Gastrocnemius medialis (tissue), 4 donors: ENCODE results near the gene INCENP. TPM values are rescaled to one million over a fixed set of nuclear protein-coding genes. Genes with fewer than 3 reads are reported as not detected.

Experiments used
- ATAC-seq, 2 donors: fragments of 150-250 bp; one replicate each; pipeline ENCODE4 v1.9.1; 2016
- DNase-seq, 2 donors: peaks; one replicate each; pipeline ENCODE4 v3.0.0-alpha.2; 2019
- H3K27ac ChIP-seq, 4 donors: fragments of 200-600 bp; sonication (generic); 1 replicate in 1 of 4; 2 replicates in 3 of 4; pipeline ENCODE4 v1.5.1; 2016 to 2018; ENCODE audit warnings: mild to moderate bottlenecking in 2 of 4, moderate library complexity in 1 of 4
- H3K27me3 ChIP-seq, 3 donors: fragments of 200-600 bp; sonication (generic) in 2 of 3; 1 replicate in 1 of 3; 2 replicates in 2 of 3; pipeline versions ENCODE4 v1.5.1 to v1.6.0; 2016 to 2019; ENCODE audit warnings: mild to moderate bottlenecking in 1 of 3, moderate library complexity in 1 of 3
- H3K36me3 ChIP-seq, 2 donors: fragments of 200-600 bp; sonication (generic) in 1 of 2; one replicate each; pipeline ENCODE4 v1.5.1; 2017 to 2018
- H3K4me1 ChIP-seq, 2 donors: fragments of 200-600 bp; sonication (generic) in 1 of 2; one replicate each; pipeline ENCODE4 v1.5.1; 2016 to 2017; ENCODE audit warnings: mild to moderate bottlenecking in 2 of 2
- H3K4me3 ChIP-seq, 4 donors: fragments of 200-600 bp; sonication (generic) in 3 of 4; 1 replicate in 1 of 4; 2 replicates in 3 of 4; pipeline ENCODE4 v1.5.1; 2016 to 2019; ENCODE audit warnings: mild to moderate bottlenecking in 2 of 4
- H3K9me3 ChIP-seq, 3 donors: fragments of 200-600 bp; sonication (generic) in 2 of 3; 1 replicate in 1 of 3; 2 replicates in 2 of 3; pipeline ENCODE4 v1.5.1; 2016 to 2019
- POLR2A ChIP-seq, 2 donors: fragments of 450-650 bp; IDR thresholded peaks; one replicate each; pipeline ENCODE4 v1.6.1; 2017; ENCODE audit warnings: antibody characterized with exemption in 2 of 2, mild to moderate bottlenecking in 2 of 2, moderate library complexity in 2 of 2
- in situ Hi-C, 4 donors: fragments of 200-750 bp; cut with MboI; loops; one replicate each; pipeline versions ENCODE4 v1.15.0 to v1.8.0; 2017; ENCODE audit warnings: low sequenced_read_pairs in 4 of 4
- intact Hi-C: fragments of 100-400 bp; cut with DNase I; formaldehyde crosslinking; loops from one replicate; pipeline ENCODE4 v1.15.1; 2023; ENCODE audit warnings: low total_unique reads
- total RNA-seq, 4 donors: library from RNA; depleted of rRNA; stranded (reverse); fragments of >200 nt; gene quantifications; one replicate each; pipeline versions ENCODE4 v1.1.0 to v1.2.3, GENCODE V29; 2016
- TF ChIP-seq, protein P1 (sequence below), 5 experiments: fragments of 450-650 bp in 3 of 5; fragments of 200-600 bp in 2 of 5; sonication (generic) in 2 of 5; IDR thresholded peaks in 4 of 5; conservative IDR thresholded peaks in 1 of 5; 1 replicate in 4 of 5; 2 replicates in 1 of 5; pipeline ENCODE4 v1.5.1; 2016 to 2019; ENCODE audit warnings: antibody characterized with exemption in 5 of 5, mild to moderate bottlenecking in 3 of 5, moderate library complexity in 3 of 5

The INCENP gene
- total RNA-seq, 4 donors from 2014 or later = 6.3 to 18.7 (median 13.7) TPM

- in situ Hi-C loops (no loop called here), intact Hi-C loops (no loop called here)
- DNase-seq = no peak
- no peaks in the 10 kb centered on the region for H3K27me3 ChIP-seq
- H3K4me3 ChIP-seq = no peak overlapping the region
- no peaks in the 10 kb centered on the region for H3K9me3 ChIP-seq
- H3K36me3 ChIP-seq = peaks cover 0 to 35% of the 10 kb centered on the region in 2 donors
- ATAC-seq = no peak
- TF ChIP-seq, protein P1, sequence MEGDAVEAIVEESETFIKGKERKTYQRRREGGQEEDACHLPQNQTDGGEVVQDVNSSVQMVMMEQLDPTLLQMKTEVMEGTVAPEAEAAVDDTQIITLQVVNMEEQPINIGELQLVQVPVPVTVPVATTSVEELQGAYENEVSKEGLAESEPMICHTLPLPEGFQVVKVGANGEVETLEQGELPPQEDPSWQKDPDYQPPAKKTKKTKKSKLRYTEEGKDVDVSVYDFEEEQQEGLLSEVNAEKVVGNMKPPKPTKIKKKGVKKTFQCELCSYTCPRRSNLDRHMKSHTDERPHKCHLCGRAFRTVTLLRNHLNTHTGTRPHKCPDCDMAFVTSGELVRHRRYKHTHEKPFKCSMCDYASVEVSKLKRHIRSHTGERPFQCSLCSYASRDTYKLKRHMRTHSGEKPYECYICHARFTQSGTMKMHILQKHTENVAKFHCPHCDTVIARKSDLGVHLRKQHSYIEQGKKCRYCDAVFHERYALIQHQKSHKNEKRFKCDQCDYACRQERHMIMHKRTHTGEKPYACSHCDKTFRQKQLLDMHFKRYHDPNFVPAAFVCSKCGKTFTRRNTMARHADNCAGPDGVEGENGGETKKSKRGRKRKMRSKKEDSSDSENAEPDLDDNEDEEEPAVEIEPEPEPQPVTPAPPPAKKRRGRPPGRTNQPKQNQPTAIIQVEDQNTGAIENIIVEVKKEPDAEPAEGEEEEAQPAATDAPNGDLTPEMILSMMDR (IDR thresholded peaks at IDR 0.05 in 4 of 5, conservative IDR thresholded peaks at IDR 0.05 in 1 of 5) = no peak
- TF ChIP-seq POLR2A (IDR thresholded peaks at IDR 0.05) = no peak
- H3K27ac ChIP-seq = no peak overlapping the region
- no peaks in the 10 kb centered on the region for H3K4me1 ChIP-seq
Measured at GRCh38 chr11:62138630-62139425, 15.0 kb downstream of the INCENP start.

DNA sequence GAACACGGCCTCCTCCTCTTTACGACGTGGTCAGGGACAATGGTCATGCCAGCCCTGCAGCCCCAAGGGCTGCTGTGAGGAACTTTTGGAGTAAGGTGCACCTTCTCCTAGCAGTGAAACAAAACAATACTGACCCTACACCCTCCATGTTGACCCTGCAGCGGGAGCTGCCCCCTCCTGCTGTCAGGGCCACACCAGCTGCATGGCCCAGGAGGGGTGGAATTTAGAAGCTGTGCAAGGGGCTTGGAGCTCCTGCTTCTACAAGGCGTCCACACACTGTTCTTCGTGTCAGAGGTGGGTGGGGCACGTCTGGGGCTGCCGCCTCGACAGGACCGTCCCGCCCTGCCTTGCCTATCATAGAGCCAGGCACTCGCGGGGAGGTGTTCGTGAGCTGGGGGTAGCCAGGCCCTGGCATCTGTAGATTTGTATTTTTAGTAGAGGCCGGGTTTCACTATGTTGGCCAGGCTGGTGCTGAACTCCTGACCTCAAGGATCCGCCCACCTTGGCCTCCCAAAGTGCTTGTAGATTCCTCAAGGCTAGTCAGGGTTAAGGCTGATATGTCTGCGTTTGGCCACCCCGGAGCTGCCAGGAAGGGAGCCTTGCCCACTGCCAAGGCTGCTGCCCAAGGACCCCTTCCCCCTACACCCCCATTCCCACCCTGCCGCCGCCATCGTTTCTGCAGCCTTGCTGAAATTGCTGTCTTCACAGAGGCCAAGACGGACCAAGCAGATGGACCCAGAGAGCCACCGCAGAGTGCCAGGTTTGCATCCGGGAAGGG is 15.9 kb downstream of the INCENP start:
- no peak for TF ChIP-seq POLR2A (IDR thresholded peaks at IDR 0.05)
- TF ChIP-seq, protein P1 (IDR thresholded peaks at IDR 0.05 in 4 of 5, conservative IDR thresholded peaks at IDR 0.05 in 1 of 5) = no peak
- Histone ChIP-seq H3K27ac (no peak overlapping the region), H3K9me3 (no peaks in the 10 kb centered on the region), H3K36me3 (peaks cover 0 to 35% of the 10 kb centered on the region in 2 donors), H3K4me3 (no peak overlapping the region), H3K4me1 (no peaks in the 10 kb centered on the region), H3K27me3 (no peaks in the 10 kb centered on the region)
- intact Hi-C loops = no loop called here
- no peak for ATAC-seq
- in situ Hi-C loops = no loop called here
- no peak for DNase-seq

DNA sequence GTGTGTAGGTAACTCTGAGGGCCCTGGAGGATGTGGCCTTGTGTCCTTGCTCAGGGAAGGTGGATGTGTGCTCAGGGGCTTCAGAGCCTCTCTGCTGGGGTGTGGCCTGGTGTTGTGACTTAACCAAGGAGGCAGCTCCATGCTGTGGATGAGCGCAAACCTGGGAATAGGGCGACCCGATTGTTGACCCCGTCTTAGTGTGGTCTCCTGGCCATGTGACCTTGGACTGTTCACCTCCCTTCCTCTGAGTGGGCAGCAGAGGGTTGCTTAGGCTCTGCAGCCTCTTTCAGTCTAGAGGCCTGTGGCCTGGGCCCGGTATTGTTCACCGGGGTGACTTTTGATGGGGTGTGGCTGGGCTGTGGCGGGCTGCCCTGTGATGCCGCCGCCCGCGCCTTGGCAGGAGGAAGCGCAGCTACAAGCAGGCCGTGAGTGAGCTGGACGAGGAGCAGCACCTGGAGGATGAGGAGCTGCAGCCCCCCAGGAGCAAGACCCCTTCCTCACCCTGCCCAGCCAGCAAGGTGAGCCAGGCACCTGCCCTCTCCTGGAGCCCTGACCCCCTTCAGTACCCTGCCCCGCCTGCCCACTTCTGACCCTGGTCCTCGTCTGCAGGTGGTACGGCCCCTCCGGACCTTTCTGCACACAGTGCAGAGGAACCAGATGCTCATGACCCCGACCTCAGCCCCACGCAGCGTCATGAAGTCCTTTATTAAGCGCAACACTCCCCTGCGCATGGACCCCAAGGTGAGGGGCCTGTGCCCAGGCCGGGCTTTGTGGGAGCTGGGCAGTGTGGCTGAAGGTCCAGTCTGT is 16.7 kb downstream of the INCENP start:
- TF ChIP-seq, protein P1 (IDR thresholded peaks at IDR 0.05 in 4 of 5, conservative IDR thresholded peaks at IDR 0.05 in 1 of 5) = no peak
- TF ChIP-seq POLR2A (IDR thresholded peaks at IDR 0.05) = no peak
- no peaks in the 10 kb centered on the region for H3K27me3 ChIP-seq
- DNase-seq (no peak), ATAC-seq (no peak)
- H3K27ac ChIP-seq = no peak overlapping the region
- H3K4me3 ChIP-seq = no peak overlapping the region
- H3K9me3 ChIP-seq = no peaks in the 10 kb centered on the region
- intact Hi-C loops = no loop called here
- in situ Hi-C loops = no loop called here
- no peaks in the 10 kb centered on the region for H3K4me1 ChIP-seq
- H3K36me3 ChIP-seq = peaks cover 0 to 43% of the 10 kb centered on the region in 2 donors

- no peak for ATAC-seq
- no peaks in the 10 kb centered on the region for H3K9me3 ChIP-seq
- H3K36me3 ChIP-seq = peaks cover 0 to 50% of the 10 kb centered on the region in 2 donors
- no peak for DNase-seq
- H3K4me1 ChIP-seq = no peaks in the 10 kb centered on the region
- H3K27ac ChIP-seq = no peak overlapping the region
- no peaks in the 10 kb centered on the region for H3K27me3 ChIP-seq
- no peak overlapping the region for H3K4me3 ChIP-seq
- TF ChIP-seq, protein P1 (IDR thresholded peaks at IDR 0.05 in 4 of 5, conservative IDR thresholded peaks at IDR 0.05 in 1 of 5) = no peak
- TF ChIP-seq POLR2A (IDR thresholded peaks at IDR 0.05) = no peak
- in situ Hi-C loops (no loop called here), intact Hi-C loops (no loop called here)
Measured at GRCh38 chr11:62141111-62142042, 17.6 kb downstream of the INCENP start.
